Trophoblast cell (in vitro differentiated cells and primary cell): ENCODE data around the gene MDM1.

Source experiments
- DNase-seq, 2 donors: peaks; one replicate each; pipeline ENCODE4 v3.0.0-alpha.2; 2016
- H2AFZ ChIP-seq: 2 replicates; pipeline ENCODE4 v1.6.1; 2013; ENCODE audit warnings: low read length, moderate library complexity, mild to moderate bottlenecking; ENCODE audit not compliant: insufficient read depth, poor library complexity
- H2AK5ac ChIP-seq: 2 replicates; pipeline ENCODE4 v1.6.1; 2013; ENCODE audit warnings: mild to moderate bottlenecking, low read length
- H2BK120ac ChIP-seq: 2 replicates; pipeline ENCODE4 v1.6.1; 2013; ENCODE audit warnings: low read length, mild to moderate bottlenecking, moderate library complexity; ENCODE audit not compliant: insufficient read depth, poor library complexity
- H2BK12ac ChIP-seq: 2 replicates; pipeline ENCODE4 v1.6.1; 2013; ENCODE audit warnings: mild to moderate bottlenecking, low read length, moderate library complexity
- H2BK5ac ChIP-seq: 2 replicates; pipeline ENCODE4 v1.6.1; 2013; ENCODE audit warnings: low read length, low read depth, moderate library complexity, mild to moderate bottlenecking; ENCODE audit not compliant: poor library complexity
- H3K14ac ChIP-seq: 2 replicates; pipeline ENCODE4 v1.6.1; 2013; ENCODE audit warnings: mild to moderate bottlenecking, low read length
- H3K18ac ChIP-seq: 2 replicates; pipeline ENCODE4 v1.6.1; 2013; ENCODE audit warnings: mild to moderate bottlenecking, low read length
- H3K23ac ChIP-seq: 2 replicates; pipeline ENCODE4 v1.6.1; 2013; ENCODE audit warnings: low read length
- H3K27ac ChIP-seq: 2 replicates; pipeline ENCODE4 v1.5.1; 2013; ENCODE audit warnings: low read depth, mild to moderate bottlenecking, inconsistent platforms, low read length, moderate library complexity
- H3K27me3 ChIP-seq: 2 replicates; pipeline ENCODE4 v1.6.1; 2013; ENCODE audit warnings: inconsistent platforms, mild to moderate bottlenecking, low read length, moderate library complexity; ENCODE audit not compliant: insufficient read depth
- H3K36me3 ChIP-seq, 2 experiments: 1 replicate in 1 of 2; 2 replicates in 1 of 2; pipeline ENCODE4 v1.6.1; 2013; ENCODE audit warnings: low read length in 2 of 2, mild to moderate bottlenecking in 2 of 2, moderate library complexity in 1 of 2; ENCODE audit not compliant: insufficient read depth in 2 of 2, control insufficient read depth in 1 of 2
- H3K4ac ChIP-seq: 2 replicates; pipeline ENCODE4 v1.6.1; 2013; ENCODE audit warnings: low read depth, mild to moderate bottlenecking, low read length, moderate library complexity
- H3K4me1 ChIP-seq, 2 experiments: 1 replicate in 1 of 2; 2 replicates in 1 of 2; pipeline ENCODE4 v1.6.1; 2013; ENCODE audit warnings: low read length in 2 of 2, mild to moderate bottlenecking in 2 of 2, moderate library complexity in 1 of 2; ENCODE audit not compliant: insufficient read depth in 2 of 2, control insufficient read depth in 1 of 2
- H3K4me2 ChIP-seq: 2 replicates; pipeline ENCODE4 v1.6.1; 2013; ENCODE audit warnings: inconsistent platforms, mild to moderate bottlenecking, low read length, moderate library complexity
- H3K4me3 ChIP-seq: 2 replicates; pipeline ENCODE4 v1.5.1; 2013; ENCODE audit warnings: mild to moderate bottlenecking, low read depth, low read length, inconsistent platforms
- H3K79me1 ChIP-seq: one replicate; pipeline ENCODE4 v1.6.1; 2013; ENCODE audit warnings: low read length
- H3K79me2 ChIP-seq: 2 replicates; pipeline ENCODE4 v1.6.1; 2013; ENCODE audit warnings: low read length, mild to moderate bottlenecking; ENCODE audit not compliant: control insufficient read depth, insufficient read depth, poor library complexity
- H3K9ac ChIP-seq: 2 replicates; pipeline ENCODE4 v1.6.1; 2013; ENCODE audit warnings: mild to moderate bottlenecking, low read length
- H3K9me3 ChIP-seq: 2 replicates; pipeline ENCODE4 v1.6.1; 2013; ENCODE audit warnings: low read depth, mild to moderate bottlenecking, control low read depth, inconsistent platforms, low read length; ENCODE audit not compliant: insufficient read depth
- H4K12ac ChIP-seq: 2 replicates; pipeline ENCODE4 v1.6.1; 2013; ENCODE audit warnings: low read depth, mild to moderate bottlenecking, low read length, moderate library complexity
- H4K8ac ChIP-seq: 2 replicates; pipeline ENCODE4 v1.6.1; 2013; ENCODE audit warnings: low read depth, mild to moderate bottlenecking, low read length, moderate library complexity
- H4K91ac ChIP-seq: one replicate; pipeline ENCODE4 v1.6.1; 2013; ENCODE audit warnings: low read depth, mild to moderate bottlenecking, low read length, moderate library complexity
- WGBS: extraction: QIAGEN DNeasy Blood & Tissue Kit; methylation state at CpG from one replicate; pipeline ENCODE4 v1.1.7; 2013; ENCODE audit warnings: missing lambda C conversion rate; ENCODE audit not compliant: insufficient read length, insufficient coverage; ENCODE audit errors: extremely low coverage; 5-methylcytosine and 5-hydroxymethylcytosine counted together

MDM1 gene

GRCh38 chr12:68326716-68327115 is 5.4 kb downstream of the MDM1 start:
- no CpG with 5 or more reads among the region's 3 CpGs for WGBS

DNA sequence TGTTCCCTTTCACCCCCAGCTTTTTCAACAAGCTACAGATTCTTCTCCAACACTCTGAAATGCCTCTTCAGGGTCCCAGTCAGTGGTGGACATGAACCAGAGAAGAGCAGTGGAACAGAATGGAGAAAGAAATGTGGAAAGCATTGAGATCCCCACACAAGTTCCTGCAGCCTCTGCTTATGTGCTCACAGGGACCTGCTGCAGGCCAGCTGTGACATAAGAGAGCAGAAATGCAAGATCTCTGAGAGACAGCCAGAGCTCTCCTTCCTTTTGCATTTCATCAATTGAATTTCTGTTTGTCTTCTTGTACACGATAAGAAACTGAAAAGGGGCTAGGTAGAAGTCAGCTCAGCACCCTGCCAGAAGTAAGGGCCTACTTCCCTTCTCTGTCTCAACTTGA is 6.2 kb downstream of the MDM1 start:
- Histone ChIP-seq H2BK5ac (no peak overlapping the region), H4K12ac (no peak overlapping the region), H3K27ac (no peak overlapping the region), H3K36me3 (peaks cover 2 to 3% of the 10 kb centered on the region in 2 experiments), H3K79me2 (no peaks in the 10 kb centered on the region), H3K14ac (no peak overlapping the region), H2AK5ac (no peak overlapping the region), H3K23ac (no peak overlapping the region), H2BK12ac (no peak overlapping the region), H3K18ac (no peak overlapping the region), H3K79me1 (no peaks in the 10 kb centered on the region), H4K91ac (no peak overlapping the region), H3K27me3 (no peaks in the 10 kb centered on the region), H4K8ac (no peak overlapping the region), H3K4me2 (no peak overlapping the region), H2BK120ac (no peak overlapping the region), H3K4me1 (no peaks in the 10 kb centered on the region), H3K4me3 (no peak overlapping the region), H3K9ac (no peak overlapping the region), H3K4ac (no peak overlapping the region), H3K9me3 (no peaks in the 10 kb centered on the region), H2AFZ (no peak overlapping the region)
- no CpG with 5 or more reads among the region's 1 CpG for WGBS
- no peak for DNase-seq

More at GRCh38 chr12:68326716-68327115, 5.4 kb downstream of the MDM1 start:
- Histone ChIP-seq H4K12ac (no peak overlapping the region), H3K18ac (no peak overlapping the region), H3K4me3 (no peak overlapping the region), H3K23ac (no peak overlapping the region), H3K27me3 (no peaks in the 10 kb centered on the region), H3K9me3 (no peaks in the 10 kb centered on the region), H3K4ac (no peak overlapping the region), H2BK5ac (no peak overlapping the region), H3K9ac (no peak overlapping the region), H3K79me1 (no peaks in the 10 kb centered on the region), H3K4me1 (peaks cover 0 to 2% of the 10 kb centered on the region in 2 experiments), H4K91ac (no peak overlapping the region), H2AFZ (no peak overlapping the region), H2AK5ac (no peak overlapping the region), H3K27ac (no peak overlapping the region), H3K14ac (no peak overlapping the region), H3K79me2 (no peaks in the 10 kb centered on the region), H4K8ac (no peak overlapping the region), H2BK12ac (no peak overlapping the region), H2BK120ac (no peak overlapping the region), H3K4me2 (no peak overlapping the region), H3K36me3 (peaks cover 2 to 3% of the 10 kb centered on the region in 2 experiments)
- peak in 1 of 2 donors; percentile 48 for DNase-seq

- no peak overlapping the region for H2AK5ac ChIP-seq
- no peak overlapping the region for H2AFZ ChIP-seq
- H3K27ac ChIP-seq, result no peak overlapping the region
- no peak overlapping the region for H2BK12ac ChIP-seq
- H4K12ac ChIP-seq, result no peak overlapping the region
- no peak overlapping the region for H4K8ac ChIP-seq
- no peak overlapping the region for H4K91ac ChIP-seq
- H3K18ac ChIP-seq, result no peak overlapping the region
- peaks cover 5 to 7% of the 10 kb centered on the region in 2 experiments for H3K4me1 ChIP-seq
- H2BK120ac ChIP-seq, result no peak overlapping the region
- H3K27me3 ChIP-seq, result no peaks in the 10 kb centered on the region
- H3K9me3 ChIP-seq, result no peaks in the 10 kb centered on the region
- no peak overlapping the region for H3K9ac ChIP-seq
- H3K4me3 ChIP-seq, result no peak overlapping the region
- H3K4me2 ChIP-seq, result no peak overlapping the region
- H3K36me3 ChIP-seq, result peaks cover 2 to 3% of the 10 kb centered on the region in 2 experiments
- peaks cover 1% of the 10 kb centered on the region for H3K79me2 ChIP-seq
- DNase-seq, result no peak
- H3K4ac ChIP-seq, result no peak overlapping the region
- no peak overlapping the region for H3K23ac ChIP-seq
- no peak overlapping the region for H3K14ac ChIP-seq
- no peak overlapping the region for H2BK5ac ChIP-seq
- no peaks in the 10 kb centered on the region for H3K79me1 ChIP-seq
- WGBS, result 100% methylated on average over 1 of the region's 3 CpGs
These were observed 7.6 kb downstream of the MDM1 start for GRCh38 chr12:68324531-68324930.

GRCh38 chr12:68321140-68321539 is 11.0 kb downstream of the MDM1 start:
- no CpG with 5 or more reads among the region's 2 CpGs for WGBS
- no peak for DNase-seq
- Histone ChIP-seq H4K91ac (no peak overlapping the region), H2BK5ac (no peak overlapping the region), H3K4ac (no peak overlapping the region), H2BK120ac (no peak overlapping the region), H3K27ac (no peak overlapping the region), H3K18ac (no peak overlapping the region), H3K4me2 (no peak overlapping the region), H2AFZ (no peak overlapping the region), H3K4me3 (no peak overlapping the region), H3K27me3 (no peaks in the 10 kb centered on the region), H3K36me3 (peaks cover 2 to 3% of the 10 kb centered on the region in 2 experiments), H2BK12ac (no peak overlapping the region), H3K4me1 (peaks cover 5 to 7% of the 10 kb centered on the region in 2 experiments), H4K12ac (no peak overlapping the region), H3K14ac (no peak overlapping the region), H3K9me3 (no peaks in the 10 kb centered on the region), H2AK5ac (no peak overlapping the region), H3K9ac (no peak overlapping the region), H3K79me2 (peaks cover 1% of the 10 kb centered on the region), H3K79me1 (no peaks in the 10 kb centered on the region), H3K23ac (no peak overlapping the region), H4K8ac (no peak overlapping the region)
